DMS153 treated with DMSO at 0.1 percent for 48 hours (cell line): ENCODE measurements around the gene NXPE3.
"Not testable (repeated sequence)": the region's sequence is repeated elsewhere in the genome, so short reads cannot be mapped to it uniquely, and the experiment has no call there.

Experiments used
- DNase-seq: peaks from one replicate; lab custom pipeline; 2025; ENCODE audit not compliant: unreplicated experiment; lab: John Stamatoyannopoulos, UW

NXPE3 gene

DNA sequence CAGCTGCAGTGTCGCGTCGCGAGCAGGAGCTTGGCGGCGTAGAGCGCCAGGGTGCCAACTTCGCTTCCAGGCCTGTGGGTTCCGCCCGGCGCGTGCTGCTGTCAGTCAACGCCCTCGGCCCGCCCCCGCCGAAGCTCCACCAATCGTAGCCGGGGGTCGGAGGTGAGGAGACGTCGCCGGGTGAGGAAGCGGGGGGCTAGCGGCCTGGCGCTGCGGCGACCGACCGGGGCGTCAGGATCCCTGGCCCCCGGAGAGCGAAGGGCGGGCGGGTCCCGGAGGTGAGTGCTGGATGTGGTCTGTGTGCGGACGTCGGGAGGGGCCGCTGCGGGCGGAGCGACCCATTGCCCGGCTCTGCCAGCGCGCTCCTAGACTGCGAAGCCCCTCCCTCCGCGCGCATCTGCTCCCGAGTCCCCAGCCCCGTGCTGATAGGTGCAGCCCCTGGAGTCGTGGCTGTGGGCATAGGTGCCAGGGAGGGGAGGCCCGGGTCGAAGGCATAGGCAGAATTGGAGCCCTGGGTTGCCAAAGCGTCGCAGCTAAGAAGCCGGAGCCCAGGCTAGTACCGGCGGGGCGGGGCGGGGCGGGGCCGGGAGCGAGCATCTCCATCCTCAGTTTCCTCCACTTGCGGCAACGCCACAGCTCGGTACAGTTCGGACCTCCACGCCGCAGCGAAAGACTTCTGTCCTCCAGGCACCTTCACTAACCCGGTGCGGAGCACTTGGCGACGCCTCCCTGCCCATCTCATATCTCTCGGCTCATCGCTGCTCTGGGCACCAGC lies at the start of gene NXPE3:
NXPE3 (plus strand) TSS at position 165 of the 775 bp plus-strand sequence. CDS start 6,386 bp downstream, outside the sequence.
- DNase-seq, result peak; percentile 63

DNA sequence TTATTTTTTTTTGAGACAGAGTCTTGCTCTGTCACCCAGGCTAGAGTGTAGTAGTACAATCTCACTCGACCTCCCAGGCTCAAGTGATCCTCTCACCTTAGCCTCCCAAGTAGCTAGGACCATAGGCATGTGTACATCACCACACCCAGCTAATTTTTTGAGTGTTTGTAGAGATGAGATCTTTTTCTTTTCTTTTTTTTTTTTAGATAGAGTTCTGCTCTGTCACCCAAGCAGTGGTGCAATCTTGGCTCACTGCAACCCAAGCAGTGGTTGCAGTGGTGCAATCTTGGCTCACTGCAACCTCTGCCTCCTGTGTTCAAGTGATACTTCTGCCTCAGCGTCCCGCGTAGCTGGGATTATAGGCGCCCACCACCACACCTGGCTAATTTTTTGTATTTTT lies 49.4 kb upstream of the NXPE3 start:
- no peak for DNase-seq

DNA sequence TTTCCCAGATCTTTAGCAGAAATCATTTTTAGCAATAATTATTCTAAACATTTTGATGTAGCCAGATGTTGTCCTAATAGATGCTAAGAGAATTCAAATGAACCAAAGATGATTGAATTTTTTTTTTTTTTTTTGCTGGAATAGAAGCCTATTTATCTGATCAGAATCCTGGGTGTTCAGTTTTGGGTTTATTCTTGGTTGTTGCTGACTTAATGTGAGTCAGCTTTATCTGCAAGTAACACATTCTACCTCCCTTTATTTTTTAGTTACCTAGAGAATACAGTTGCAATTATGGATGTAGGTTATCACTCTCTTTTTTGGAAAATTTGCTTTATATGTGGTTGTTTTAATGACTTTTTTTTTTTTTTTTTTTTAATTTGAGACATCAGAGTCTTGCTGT lies 48.2 kb upstream of the NXPE3 start:
- DNase-seq, result no peak

DNA sequence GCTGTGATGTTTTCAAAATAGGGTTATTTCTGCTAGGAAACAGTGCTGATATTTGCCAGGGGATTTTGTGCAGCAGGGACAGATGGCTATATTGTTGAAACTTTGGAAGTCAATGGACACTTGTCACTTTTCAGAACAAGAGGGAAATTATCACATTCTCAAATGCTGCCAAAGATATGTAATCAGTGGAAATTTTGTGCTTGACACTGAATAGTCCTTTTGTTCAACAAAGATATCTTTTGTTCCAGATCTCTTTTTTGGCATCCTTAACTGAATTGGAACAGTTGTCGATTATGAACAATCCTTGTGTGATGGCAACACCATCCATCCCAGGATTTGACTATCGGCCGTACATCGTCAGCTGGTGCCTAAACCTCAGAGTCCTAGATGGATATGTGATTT lies 46.8 kb upstream of the NXPE3 start:
- no peak for DNase-seq

DNA sequence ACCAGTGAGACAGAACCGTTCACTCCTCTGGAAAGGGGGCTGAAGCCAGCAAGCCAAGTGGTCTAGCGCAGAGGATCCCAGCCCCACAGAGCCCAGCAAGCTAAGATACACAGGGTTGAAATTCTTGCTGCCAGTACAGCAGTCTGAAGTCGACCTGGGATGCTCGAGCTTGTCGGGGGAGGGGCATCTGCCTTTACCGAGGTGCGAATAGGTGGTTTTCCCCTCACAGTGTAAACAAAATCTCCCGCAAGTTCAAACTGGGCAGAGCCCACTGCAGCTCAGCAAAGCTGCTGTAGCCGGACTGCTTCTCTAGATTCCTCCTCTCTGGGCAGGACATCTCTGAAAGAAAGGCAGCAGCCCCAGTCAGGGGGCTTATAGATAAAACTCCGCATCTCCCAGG lies 43.2 kb upstream of the NXPE3 start:
- no peak for DNase-seq

DNA sequence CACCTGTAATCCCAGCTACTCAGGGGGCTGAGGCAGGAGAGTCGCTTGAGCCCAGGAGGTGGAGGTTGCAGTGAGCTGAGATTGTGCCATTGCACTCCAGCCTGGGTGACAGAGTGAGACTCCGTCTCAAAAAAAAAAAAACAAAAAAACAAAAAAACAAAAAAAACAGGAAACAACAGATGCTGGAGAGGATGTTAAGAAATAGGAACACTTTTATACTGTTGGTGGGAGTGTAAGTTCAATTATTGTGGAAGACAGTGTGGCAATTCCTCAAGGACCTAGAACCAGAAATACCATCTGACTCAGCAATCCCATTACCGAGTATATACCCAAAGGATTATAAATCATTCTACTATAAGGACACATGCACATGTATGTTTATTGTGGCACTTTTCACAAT lies 37.1 kb upstream of the NXPE3 start:
- not testable (repeated sequence) for DNase-seq

DNA sequence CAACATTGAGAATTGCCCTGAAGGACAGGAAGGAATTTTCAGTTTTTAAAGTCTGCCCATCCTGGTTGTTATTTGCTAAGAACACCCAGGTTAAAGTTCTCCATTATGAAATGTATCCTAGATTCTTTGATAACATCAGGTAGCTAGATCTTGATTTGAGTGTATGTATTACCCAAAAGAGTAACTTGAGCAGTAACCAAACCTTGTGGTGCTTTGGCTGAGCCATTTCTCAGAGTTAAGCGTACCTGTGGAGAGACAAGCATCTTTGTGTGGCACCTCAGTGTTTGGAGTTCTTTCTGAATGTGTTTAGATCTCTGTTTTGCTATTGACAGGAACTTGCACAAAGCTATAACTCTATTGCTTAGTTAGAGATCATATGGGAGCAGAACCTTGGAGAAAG lies 34.2 kb upstream of the NXPE3 start:
- no peak for DNase-seq

DNA sequence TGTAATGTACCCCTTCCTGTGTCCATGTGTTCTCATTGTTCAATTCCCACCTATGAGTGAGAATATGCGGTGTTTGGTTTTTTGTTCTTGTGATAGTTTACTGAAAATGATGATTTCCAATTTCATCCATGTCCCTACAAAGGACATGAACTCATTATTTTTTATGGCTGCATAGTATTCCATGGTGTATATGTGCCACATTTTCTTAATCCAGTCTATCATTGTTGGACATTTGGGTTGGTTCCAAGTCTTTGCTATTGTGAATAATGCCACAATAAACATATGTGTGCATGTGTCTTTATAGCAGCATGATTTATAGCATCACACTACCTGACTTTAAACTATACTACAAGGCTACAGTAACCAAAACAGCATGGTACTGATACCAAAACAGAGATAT lies 33.1 kb upstream of the NXPE3 start:
- DNase-seq, result not testable (repeated sequence)

GRCh38 chr3:101753386-101754113 lies 25.5 kb upstream of the NXPE3 start:
- not testable (repeated sequence) for DNase-seq

DNA sequence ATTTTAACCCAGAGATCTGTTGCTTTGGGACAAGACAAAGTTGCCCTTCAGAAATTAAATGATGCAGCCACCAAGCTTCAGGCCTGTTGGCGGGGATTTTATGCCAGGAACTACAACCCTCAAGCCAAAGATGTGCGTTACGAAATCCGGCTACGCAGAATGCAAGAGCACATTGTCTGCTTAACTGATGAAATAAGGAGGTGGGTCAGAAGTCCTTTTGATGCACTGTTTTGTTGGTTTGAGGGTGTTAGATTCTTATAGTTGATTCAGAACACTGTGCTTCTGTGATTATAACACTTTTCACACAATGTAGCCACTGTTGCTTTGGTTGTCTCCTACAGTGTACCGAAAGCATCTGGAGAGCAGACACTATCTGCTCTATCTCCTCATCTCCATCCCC lies 20.8 kb upstream of the NXPE3 start:
- DNase-seq, result no peak

- DNase-seq, result no peak
Observed at GRCh38 chr3:101762041-101762646, 16.9 kb upstream of the NXPE3 start.

- DNase-seq, result not testable (repeated sequence)
Observed at GRCh38 chr3:101777745-101778281, 1.2 kb upstream of the NXPE3 start.

- no peak for DNase-seq
Observed at GRCh38 chr3:101778385-101779046, 495 bp upstream of the NXPE3 start.

DNA sequence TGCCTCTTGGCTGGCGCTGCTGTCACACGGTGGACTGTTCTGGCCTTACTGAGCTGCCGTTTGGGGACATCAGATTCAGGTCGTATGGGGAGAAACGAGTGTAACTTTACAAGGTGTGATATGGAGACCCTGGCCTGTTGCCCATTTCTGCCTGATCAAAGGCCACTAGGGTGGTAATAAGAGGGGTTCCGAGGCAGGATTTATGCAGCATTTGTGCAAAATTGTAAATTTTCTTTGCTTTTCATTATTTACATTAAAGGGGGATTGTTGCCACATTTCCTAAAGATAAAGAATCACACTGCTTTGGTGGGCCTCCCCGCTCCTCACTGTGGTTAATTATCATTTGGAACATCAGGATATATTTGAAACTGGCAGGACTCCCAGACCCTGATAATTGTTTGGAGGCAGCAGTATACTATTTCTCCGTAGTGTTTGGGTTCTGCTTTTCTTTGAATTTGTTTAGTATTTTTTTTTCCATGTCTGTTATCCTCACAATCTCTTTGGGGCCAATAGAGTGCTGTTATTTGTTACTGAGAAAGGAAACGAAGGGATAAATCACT lies 891 bp downstream of the NXPE3 start:
- DNase-seq, result no peak

- DNase-seq, result no peak
Observed at GRCh38 chr3:101780661-101781060, 1.6 kb downstream of the NXPE3 start.

- no peak for DNase-seq
Observed at GRCh38 chr3:101781166-101781565, 2.2 kb downstream of the NXPE3 start.

DNA sequence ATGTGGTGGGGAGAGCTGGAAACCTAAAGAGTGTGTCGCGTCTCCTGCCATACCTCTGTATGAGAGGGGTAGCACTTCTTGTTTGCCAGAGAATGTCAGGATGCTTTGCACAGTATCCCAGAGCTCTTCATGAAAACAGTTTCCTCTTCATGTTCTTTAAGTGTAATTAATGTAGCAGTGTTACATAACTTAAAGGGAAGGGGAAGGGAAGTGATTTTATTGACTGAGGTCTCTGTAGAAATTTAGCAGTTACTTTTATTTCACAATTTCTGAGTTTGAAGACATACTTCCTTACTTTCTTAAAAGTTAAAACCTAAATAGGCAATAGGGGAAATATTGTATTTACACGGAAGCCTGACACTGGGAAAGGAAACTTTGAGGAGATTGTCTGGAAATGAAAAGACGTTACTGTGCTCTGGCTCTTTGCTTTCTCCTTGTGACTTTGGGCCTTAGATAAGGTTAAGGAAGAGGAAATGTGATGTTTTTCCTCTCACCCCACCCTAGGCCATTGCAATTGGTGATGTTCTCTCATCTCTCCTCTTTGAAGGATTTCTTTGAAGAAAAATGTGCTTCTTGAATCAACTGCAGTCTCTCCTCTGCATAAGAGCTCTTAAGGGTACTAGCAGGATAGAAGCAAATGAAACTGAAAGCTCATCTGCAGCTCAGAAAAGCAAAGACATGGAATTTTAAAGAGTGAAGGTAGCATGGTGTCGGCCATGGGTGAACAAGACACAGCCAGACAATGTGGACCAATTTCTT lies 6.0 kb downstream of the NXPE3 start:
- DNase-seq, result no peak

DNA sequence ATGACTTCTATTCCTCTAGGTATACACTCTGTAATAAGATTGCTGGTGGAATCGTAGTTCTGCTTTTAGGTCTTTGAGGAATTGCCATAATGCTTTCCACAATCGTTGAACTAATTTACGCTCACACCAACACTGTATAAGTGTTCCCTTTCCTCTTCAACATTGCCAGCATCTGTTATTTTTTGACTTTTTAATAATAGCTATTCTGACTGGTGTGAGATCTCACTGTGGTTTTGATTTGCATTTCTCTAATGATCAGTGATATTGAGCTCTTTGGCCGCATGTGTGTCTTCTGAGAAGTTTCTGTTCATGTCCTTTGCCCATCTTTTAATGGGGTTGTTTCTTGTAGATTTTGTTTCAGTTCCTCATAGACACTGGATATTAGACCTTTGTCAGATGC lies 12.8 kb downstream of the NXPE3 start:
- DNase-seq, result no peak

- DNase-seq, result no peak
Observed at GRCh38 chr3:101796077-101796680, 17.2 kb downstream of the NXPE3 start.

DNA sequence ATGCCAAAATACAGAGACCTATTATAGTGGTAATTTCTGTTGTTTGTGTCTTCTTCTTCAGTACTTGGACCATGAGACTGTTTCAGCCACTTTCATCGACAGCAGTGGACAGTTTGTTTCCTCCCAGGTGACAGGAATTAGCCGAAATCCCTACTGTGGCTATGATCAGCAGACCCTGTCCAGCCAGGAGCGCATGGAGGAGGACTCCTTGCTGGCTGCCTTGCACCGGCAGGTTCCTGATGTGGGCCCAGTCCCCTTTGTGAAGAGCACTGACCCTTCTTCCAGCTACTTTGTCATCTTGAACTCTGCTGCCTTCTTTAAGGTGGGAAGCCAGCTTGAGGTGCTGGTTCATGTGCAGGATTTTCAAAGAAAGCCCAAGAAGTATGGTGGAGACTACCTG lies 22.2 kb downstream of the NXPE3 start:
- no peak for DNase-seq
